Gastroesophageal sphincter (tissue), 3 donors: ENCODE results near the gene PLCL1.

Experiments
- EP300 ChIP-seq: sonication (generic); formaldehyde crosslinking; IDR thresholded peaks from one replicate; pipeline ENCODE4 v1.6.1; 2017; ENCODE audit warnings: antibody characterized with exemption, mild to moderate bottlenecking
- POLR2A ChIP-seq, 2 donors: fragments of 450-650 bp; IDR thresholded peaks; one replicate each; pipeline ENCODE4 v1.6.1; 2017; ENCODE audit warnings: antibody characterized with exemption in 2 of 2, mild to moderate bottlenecking in 2 of 2, moderate library complexity in 1 of 2
- POLR2AphosphoS5 ChIP-seq: sonication (generic); formaldehyde crosslinking; IDR thresholded peaks from one replicate; pipeline ENCODE4 v1.6.1; 2017; ENCODE audit warnings: antibody characterized with exemption
- TF ChIP-seq, protein P1 (sequence below), 4 experiments: fragments of 200-600 bp in 2 of 4; fragments of 450-650 bp in 2 of 4; sonication (generic) in 1 of 4; IDR thresholded peaks; one replicate each; pipeline ENCODE4 v1.5.1; 2017 to 2019; ENCODE audit warnings: antibody characterized with exemption in 4 of 4, mild to moderate bottlenecking in 2 of 4, moderate library complexity in 2 of 4

DNA sequence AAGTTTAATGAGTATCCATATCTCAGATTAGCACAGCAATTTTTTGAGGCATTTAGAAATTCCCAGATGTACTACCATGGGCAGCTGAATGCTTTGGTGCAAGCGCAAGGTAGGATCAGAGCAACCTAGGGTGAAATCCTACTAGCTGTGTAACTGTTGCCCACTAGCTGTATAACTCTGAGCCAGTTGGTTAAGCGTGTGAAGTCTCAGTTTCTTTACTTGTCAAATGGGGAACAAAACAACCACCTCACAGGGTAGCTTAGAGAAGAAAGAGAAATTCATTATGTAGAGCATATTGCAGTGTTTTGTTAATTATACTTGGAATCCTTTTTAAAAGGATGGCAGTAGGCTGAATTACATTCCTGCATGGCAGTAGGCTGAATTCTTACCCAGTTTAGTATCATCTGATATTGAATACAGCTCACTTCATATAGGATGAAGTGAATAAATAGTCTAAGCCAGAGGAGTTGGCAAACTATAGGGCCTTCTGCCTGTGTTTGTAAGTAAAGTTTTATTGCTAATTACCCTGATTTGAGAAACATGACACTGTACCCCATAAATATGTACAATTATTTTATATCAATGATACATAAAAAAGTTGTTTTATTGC lies 180.7 kb downstream of the PLCL1 start:
- TF ChIP-seq, protein P1, sequence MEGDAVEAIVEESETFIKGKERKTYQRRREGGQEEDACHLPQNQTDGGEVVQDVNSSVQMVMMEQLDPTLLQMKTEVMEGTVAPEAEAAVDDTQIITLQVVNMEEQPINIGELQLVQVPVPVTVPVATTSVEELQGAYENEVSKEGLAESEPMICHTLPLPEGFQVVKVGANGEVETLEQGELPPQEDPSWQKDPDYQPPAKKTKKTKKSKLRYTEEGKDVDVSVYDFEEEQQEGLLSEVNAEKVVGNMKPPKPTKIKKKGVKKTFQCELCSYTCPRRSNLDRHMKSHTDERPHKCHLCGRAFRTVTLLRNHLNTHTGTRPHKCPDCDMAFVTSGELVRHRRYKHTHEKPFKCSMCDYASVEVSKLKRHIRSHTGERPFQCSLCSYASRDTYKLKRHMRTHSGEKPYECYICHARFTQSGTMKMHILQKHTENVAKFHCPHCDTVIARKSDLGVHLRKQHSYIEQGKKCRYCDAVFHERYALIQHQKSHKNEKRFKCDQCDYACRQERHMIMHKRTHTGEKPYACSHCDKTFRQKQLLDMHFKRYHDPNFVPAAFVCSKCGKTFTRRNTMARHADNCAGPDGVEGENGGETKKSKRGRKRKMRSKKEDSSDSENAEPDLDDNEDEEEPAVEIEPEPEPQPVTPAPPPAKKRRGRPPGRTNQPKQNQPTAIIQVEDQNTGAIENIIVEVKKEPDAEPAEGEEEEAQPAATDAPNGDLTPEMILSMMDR (IDR thresholded peaks at IDR 0.05) = no peak
- TF ChIP-seq POLR2AphosphoS5 = no peak
- TF ChIP-seq POLR2A (IDR thresholded peaks at IDR 0.05) = no peak
- no peak for TF ChIP-seq EP300
